Measurements from ENCODE around the gene ADAMTS4.

ADAMTS4 gene

GRCh38 chr1:161193561-161194235 lies 5.2 kb downstream of the ADAMTS4 start:
- DNase-seq: no peak

GRCh38 chr1:161192476-161193465 lies 6.1 kb downstream of the ADAMTS4 start:
- peak; percentile 48 for DNase-seq

- no peak for DNase-seq
These were observed 6.9 kb downstream of the ADAMTS4 start for GRCh38 chr1:161191971-161192370.

GRCh38 chr1:161190962-161191521 lies 7.8 kb downstream of the ADAMTS4 start:
- DNase-seq: no peak

- no peak for DNase-seq
These were observed 9.8 kb downstream of the ADAMTS4 start for GRCh38 chr1:161189036-161189435.

- DNase-seq: no peak
These were observed 10.5 kb downstream of the ADAMTS4 start for GRCh38 chr1:161188381-161188780.

GRCh38 chr1:161187311-161187710 lies 11.5 kb downstream of the ADAMTS4 start:
- no peak for DNase-seq

- DNase-seq: no peak
These were observed 13.0 kb downstream of the ADAMTS4 start for GRCh38 chr1:161185732-161186311.

- DNase-seq: no peak
These were observed 13.6 kb downstream of the ADAMTS4 start for GRCh38 chr1:161185282-161185682.

GRCh38 chr1:161182214-161182613 lies 16.6 kb downstream of the ADAMTS4 start:
- no peak for DNase-seq

GRCh38 chr1:161180639-161181038 lies 18.2 kb downstream of the ADAMTS4 start:
- DNase-seq: no peak

- DNase-seq: no peak
These were observed 19.2 kb downstream of the ADAMTS4 start for GRCh38 chr1:161179698-161180097.

GRCh38 chr1:161177936-161178244 lies 21.0 kb downstream of the ADAMTS4 start:
- no peak for DNase-seq

GRCh38 chr1:161177112-161177935 lies 21.5 kb downstream of the ADAMTS4 start, which contains the start of gene B4GALT3:
Gene B4GALT3, minus strand, starts transcription at chr1:161177507. Its CDS starts 1,447 bp downstream, at chr1:161176060.
- peak; percentile 69 for DNase-seq

- DNase-seq: no peak
These were observed 22.3 kb downstream of the ADAMTS4 start for GRCh38 chr1:161176468-161177111.

- no peak for DNase-seq
These were observed 22.9 kb downstream of the ADAMTS4 start for GRCh38 chr1:161175771-161176453.

- no peak for DNase-seq
These were observed 23.9 kb downstream of the ADAMTS4 start for GRCh38 chr1:161174911-161175310.

- DNase-seq: no peak
These were observed 25.1 kb downstream of the ADAMTS4 start for GRCh38 chr1:161173711-161174110.

- DNase-seq: no peak
These were observed 26.0 kb downstream of the ADAMTS4 start for GRCh38 chr1:161172776-161173376.

GRCh38 chr1:161172349-161172748 lies 26.5 kb downstream of the ADAMTS4 start:
- no peak for DNase-seq

- no peak for DNase-seq
These were observed 27.2 kb downstream of the ADAMTS4 start for GRCh38 chr1:161171696-161172095.
